NCI-H774 (cell line): ENCODE measurements around the gene C1QL4.
A peak's percentile ranks its signal among the peaks of the same experiment; 100 is the strongest.
"Not testable (repeated sequence)": the region's sequence is repeated elsewhere in the genome, so short reads cannot be mapped to it uniquely, and the experiment has no call there.

Experiments
- DNase-seq: peaks from one replicate; lab custom pipeline; 2025; lab: John Stamatoyannopoulos, UW

C1QL4 gene

GRCh38 chr12:49333778-49334177 lies 3.2 kb downstream of the C1QL4 start:
- not testable (repeated sequence) for DNase-seq

DNA sequence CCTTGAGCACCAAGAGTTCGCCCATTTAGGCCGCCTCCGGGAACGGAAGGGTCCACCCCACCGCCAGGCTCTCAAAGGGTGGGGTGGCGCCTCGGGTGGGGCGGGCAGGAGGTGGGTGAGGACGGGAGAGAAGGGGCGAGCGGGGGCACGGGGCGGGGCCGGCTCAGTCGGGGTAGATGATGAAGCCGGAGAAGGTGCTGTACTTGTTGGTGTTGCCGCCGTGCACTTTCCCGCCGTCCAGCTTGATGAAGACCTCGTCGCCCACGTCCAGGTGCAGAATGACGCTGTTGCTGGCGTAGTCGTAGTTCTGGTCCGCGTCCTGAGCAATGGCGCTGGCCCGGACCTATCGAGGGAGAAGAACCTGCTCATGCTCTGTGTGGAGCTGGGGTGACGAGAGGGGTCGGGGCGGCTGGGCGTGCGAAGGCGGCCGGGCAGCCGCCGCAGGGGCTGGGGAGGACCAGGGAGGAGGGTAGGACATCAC lies 4.1 kb downstream of the C1QL4 start:
- no peak for DNase-seq

GRCh38 chr12:49332441-49332861 lies 4.5 kb downstream of the C1QL4 start:
- no peak for DNase-seq

DNA sequence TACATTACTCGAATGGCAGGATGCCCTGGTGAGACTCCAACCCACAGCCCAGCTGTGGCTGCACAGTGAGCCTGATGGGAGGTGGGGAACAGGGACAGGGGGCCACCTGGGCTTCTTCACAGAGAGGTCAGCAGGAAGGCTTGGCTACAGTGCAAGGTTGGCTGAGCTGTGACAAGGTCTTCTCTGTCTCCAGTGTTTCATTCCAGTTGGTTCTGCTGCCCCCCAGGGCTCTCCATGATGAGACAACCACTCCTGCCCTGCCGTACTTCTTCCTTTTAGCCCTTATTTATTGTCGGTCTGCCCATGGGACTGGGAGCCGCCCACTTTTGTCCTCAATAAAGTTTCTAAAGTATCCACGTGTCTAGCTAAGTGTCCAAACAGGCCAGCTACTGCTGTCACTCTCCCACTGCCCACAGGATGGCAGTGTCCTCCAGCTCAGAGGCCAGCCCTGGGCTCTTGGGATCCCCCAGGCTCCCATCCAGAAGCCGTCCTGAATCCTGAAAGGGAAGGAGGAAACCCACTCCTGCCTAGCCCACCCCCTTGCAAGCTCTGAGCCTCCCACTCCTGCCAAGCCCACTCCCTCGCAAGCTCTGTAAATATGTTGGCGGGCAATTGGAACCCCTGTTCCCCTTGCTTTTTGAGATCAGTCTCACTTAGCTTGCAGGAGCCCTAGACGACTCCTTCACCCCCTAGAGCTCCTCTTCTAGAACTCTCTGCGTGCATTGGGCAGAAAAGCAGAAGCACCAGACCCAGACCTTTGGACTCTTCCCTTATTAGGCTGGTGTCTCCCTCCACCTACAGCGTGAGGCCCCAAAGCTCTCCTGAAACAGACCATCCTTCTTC lies 5.4 kb downstream of the C1QL4 start:
- DNase-seq = no peak

GRCh38 chr12:49330631-49331379 lies 6.2 kb downstream of the C1QL4 start:
- no peak for DNase-seq

GRCh38 chr12:49330032-49330619 lies 6.9 kb downstream of the C1QL4 start:
- DNase-seq = no peak

DNA sequence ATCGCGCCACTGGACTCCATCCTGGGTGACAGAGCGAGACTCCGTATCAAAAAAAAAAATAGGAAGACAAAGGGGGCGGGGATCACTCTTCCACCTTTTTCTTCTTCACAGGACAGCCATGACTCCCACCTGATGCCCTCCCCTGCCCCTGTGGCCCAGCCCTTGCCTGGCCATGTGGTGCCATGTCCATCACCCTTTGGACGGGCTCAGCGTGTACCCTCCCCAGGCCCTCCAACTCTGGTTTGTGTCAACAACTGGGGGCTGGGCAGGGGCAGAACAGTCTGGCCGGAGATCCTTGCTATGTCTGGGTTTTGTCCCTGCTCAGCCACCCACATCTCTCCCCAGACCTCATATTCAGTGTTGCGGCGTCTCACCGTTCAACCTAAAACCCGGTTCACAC lies 8.2 kb downstream of the C1QL4 start:
- no peak for DNase-seq

- no peak for DNase-seq
Measured at GRCh38 chr12:49327887-49328286, 9.1 kb downstream of the C1QL4 start.

- DNase-seq = no peak
Measured at GRCh38 chr12:49327368-49327767, 9.6 kb downstream of the C1QL4 start.

GRCh38 chr12:49325606-49326005 lies 11.4 kb downstream of the C1QL4 start:
- no peak for DNase-seq

DNA sequence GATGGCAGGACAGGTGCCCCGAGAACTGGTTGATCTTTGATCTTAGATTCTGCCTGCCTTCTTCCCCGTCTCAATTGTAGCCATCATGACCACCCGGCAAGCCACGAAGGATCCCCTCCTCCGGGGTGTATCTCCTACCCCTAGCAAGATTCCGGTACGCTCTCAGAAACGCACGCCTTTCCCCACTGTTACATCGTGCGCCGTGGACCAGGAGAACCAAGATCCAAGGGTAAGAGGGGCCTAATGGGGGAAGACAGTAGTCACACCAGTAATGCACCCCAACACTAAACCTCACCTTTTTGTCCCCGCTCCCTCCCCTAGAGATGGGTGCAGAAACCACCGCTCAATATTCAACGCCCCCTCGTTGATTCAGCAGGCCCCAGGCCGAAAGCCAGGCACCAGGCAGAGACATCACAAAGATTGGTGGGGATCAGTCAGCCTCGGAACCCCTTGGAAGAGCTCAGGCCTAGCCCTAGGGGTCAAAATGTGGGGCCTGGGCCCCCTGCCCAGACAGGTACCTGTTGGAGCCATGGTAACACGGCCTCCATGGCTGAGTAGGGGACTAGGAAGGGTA lies 13.4 kb downstream of the C1QL4 start:
- no peak for DNase-seq

GRCh38 chr12:49322708-49323523 lies 14.1 kb downstream of the C1QL4 start, which contains the start of gene TROAP:
Gene TROAP, plus strand, starts transcription at chr12:49323255. Its CDS starts 354 bp downstream, at chr12:49323609.
- DNase-seq = peak; percentile 100

DNA sequence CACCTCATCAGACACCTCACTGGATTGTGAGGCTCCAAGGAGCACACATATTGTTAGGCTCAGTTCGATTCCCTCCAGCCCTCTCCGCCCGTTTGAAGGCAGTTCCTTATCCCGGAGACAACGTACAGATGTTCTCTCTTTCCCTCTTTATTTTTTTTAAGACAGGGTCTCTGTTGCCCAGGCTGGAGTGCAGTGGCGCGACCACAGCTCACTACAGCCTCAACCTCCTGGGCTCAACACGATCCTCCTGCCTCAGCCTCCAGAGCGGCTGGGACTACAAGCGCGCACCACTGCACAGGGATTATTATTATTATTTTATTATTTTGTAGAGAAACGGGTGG lies 14.7 kb downstream of the C1QL4 start:
- no peak for DNase-seq

DNA sequence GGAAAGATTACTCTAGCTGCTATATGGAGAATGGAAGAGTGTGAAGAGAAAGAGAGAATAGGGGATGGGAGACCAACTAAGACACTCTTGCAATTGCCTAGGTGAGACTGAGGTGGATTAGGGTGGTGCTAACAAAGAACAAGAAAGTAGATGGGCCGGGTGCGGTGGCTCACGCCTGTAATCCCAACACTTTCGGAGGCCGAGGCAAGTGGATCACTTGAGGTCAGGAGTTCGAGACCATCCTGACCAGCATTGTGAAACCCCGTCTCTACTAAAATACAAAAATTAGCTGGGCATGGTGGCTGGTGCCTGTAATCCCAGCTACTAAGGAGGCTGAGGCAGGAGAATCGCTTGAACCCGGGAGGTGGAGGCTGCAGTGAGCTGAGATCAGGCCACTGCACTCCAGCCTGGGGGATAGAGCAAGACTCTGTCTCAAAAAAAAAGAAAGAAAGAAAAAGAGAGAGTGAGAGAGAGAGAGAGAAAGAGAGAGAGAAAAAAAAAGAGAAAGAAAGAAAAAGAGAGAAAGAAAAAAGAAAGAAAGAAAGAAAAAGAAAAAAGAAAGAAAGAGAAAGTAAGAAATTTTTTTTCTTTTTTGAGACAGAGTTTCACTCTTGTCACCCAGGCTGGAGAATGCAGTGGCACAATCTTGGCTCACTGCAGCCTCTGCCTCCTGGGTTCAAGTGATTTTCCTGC lies 16.4 kb downstream of the C1QL4 start:
- not testable (repeated sequence) for DNase-seq

GRCh38 chr12:49317118-49317517 lies 19.9 kb downstream of the C1QL4 start:
- DNase-seq = not testable (repeated sequence)

DNA sequence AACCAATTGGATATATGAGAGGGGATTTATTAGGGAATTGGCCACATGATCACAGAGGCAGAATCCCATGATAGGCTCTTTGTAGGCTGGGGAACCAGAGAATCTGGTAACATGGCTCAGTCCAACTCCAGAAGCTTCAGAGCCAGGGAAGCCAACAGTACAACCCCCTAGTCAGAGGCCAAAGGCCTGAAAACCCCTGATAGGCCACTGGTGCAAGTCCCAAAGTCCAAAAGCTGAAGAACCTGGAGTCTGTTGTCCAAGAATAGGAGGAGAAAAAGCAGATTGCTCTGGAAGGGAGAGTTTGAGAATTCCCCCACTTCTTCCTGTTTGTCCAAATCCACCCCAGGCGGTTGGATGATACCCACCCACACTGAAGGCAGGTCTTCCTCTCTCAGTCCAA lies 22.2 kb downstream of the C1QL4 start:
- no peak for DNase-seq

DNA sequence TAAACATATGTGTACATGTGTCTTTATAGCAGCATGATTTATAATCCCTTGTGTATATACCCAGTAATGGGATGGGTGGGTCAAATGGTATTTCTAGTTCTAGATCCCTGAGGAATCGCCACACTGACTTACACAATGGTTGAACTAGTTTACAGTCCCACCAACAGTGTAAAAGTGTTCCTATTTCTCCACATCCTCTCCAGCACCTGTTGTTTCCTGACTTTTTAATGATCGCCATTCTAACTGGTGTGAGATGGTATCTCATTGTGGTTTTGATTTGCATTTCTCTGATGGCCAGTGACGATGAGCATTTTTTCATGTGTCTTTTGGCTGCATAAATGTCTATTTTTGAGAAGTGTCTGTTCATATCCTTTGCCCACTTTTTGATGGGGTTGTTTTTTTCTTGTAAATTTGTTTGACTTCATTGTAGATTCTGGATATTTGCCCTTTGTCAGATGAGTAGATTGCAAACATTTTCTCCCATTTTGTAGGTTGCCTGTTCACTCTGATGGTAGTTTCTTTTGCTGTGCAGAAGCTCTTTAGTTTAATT lies 26.5 kb downstream of the C1QL4 start:
- DNase-seq = not testable (repeated sequence)

DNA sequence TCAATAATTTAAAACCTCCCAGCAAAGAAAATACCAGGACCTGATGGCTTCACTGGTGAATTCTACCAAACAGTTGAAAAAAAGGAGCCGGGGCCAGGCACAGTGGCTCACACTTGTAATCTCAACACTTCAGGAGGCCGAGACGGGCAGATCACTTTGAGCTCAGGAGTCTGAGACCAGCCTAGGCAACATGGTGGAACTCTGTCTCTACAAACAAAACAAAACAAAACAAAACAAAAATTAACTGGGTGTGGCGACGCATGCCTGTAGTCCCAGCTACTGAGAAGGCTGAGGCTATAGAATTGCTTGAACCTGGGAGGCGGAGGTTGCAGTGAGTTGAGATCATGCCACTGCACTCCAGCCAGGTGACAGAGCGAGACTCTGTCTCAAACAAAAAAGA lies 27.6 kb downstream of the C1QL4 start:
- no peak for DNase-seq

GRCh38 chr12:49305762-49306510 lies 31.1 kb downstream of the C1QL4 start:
- no peak for DNase-seq

DNA sequence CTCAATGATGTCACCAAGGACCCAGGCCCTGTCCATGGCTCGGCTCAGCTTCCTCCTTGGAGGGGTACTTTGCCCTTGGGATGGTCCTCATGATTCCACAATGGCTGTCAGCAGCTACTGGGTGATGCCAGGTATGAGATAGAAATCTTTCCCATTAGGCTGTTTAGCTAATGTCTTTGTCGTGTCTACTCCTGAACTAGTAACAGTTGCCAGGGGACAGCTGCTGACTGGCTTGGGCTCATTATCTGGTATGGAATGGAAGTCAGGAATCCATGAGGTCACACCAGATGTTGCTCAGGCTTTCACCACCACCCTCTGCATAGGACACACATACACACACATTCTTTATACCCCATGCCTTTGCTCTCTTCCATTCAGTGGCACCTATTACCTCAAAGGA lies 32.8 kb downstream of the C1QL4 start:
- DNase-seq = no peak
